Activated T-cell treated with anti-CD3 and anti-CD28 coated beads, Interleukin-2, amount 50 U/mL, for 4 hours (primary cell): ENCODE measurements around the gene RTKN2. TPM values are rescaled to one million over a fixed set of nuclear protein-coding genes. Genes with fewer than 3 reads are reported as not detected.
"Not testable (repeated sequence)": the region's sequence is repeated elsewhere in the genome, so short reads cannot be mapped to it uniquely, and the experiment has no call there.

Source experiments
- ATAC-seq, 2 donors: fragments of 200-7000 bp; cut with Tn5 transposase; one replicate each; pipeline ENCODE4 v1.10.0; 2021
- DNase-seq: peaks from one replicate; pipeline ENCODE4 v3.0.0-alpha.2; 2020
- H3K27me3 Mint-ChIP-seq: one replicate; pipeline ENCODE4 v1.8.0; 2021; ENCODE audit warnings: low read depth, mixed read lengths
- H3K36me3 Mint-ChIP-seq: one replicate; pipeline ENCODE4 v1.8.0; 2022; ENCODE audit warnings: mixed read lengths; ENCODE audit not compliant: insufficient read depth
- H3K4me1 Mint-ChIP-seq: one replicate; pipeline ENCODE4 v1.8.0; 2021; ENCODE audit warnings: low read depth, mixed read lengths
- H3K4me3 Mint-ChIP-seq: one replicate; pipeline ENCODE4 v1.8.0; 2021; ENCODE audit warnings: mild to moderate bottlenecking, moderate library complexity, mixed read lengths
- H3K9me3 Mint-ChIP-seq: one replicate; pipeline ENCODE4 v1.8.0; 2021; ENCODE audit warnings: mixed read lengths
- total RNA-seq, 3 donors: library from RNA; stranded (reverse); gene quantifications; one replicate each; pipeline ENCODE4 v1.2.1, GENCODE V29; 2021

Gene RTKN2
- 1 to 10 TPM; 2.1 to 4.0 (median 3.2) TPM for total RNA-seq

GRCh38 chr10:62268399-62269114 is at the start of gene RTKN2:
RTKN2 (minus strand) TSS chr10:62268844; CDS start chr10:62268610, 234 bp downstream.
- peaks cover 13% of the 10 kb centered on the region for H3K27me3 Mint-ChIP-seq
- DNase-seq (peak; percentile 47), ATAC-seq (peak; percentile 91 to 93)
- no peaks in the 10 kb centered on the region for H3K9me3 Mint-ChIP-seq
- no peaks in the 10 kb centered on the region for H3K36me3 Mint-ChIP-seq
- peak within 1 kb of the TSS; percentile 79 for H3K4me3 Mint-ChIP-seq
- H3K4me1 Mint-ChIP-seq: peaks cover 25% of the 10 kb centered on the region

GRCh38 chr10:62317257-62317656 is 48.6 kb upstream of the RTKN2 start:
- DNase-seq (no peak), ATAC-seq (no peak)
- H3K4me3 Mint-ChIP-seq: no peak overlapping the region
- no peaks in the 10 kb centered on the region for H3K9me3 Mint-ChIP-seq
- H3K36me3 Mint-ChIP-seq: no peaks in the 10 kb centered on the region
- H3K27me3 Mint-ChIP-seq: peaks cover 8% of the 10 kb centered on the region
- no peaks in the 10 kb centered on the region for H3K4me1 Mint-ChIP-seq

- no peaks in the 10 kb centered on the region for H3K27me3 Mint-ChIP-seq
- no peaks in the 10 kb centered on the region for H3K36me3 Mint-ChIP-seq
- ATAC-seq: no peak
- no peak overlapping the region for H3K4me3 Mint-ChIP-seq
- peaks cover 24% of the 10 kb centered on the region for H3K4me1 Mint-ChIP-seq
- no peaks in the 10 kb centered on the region for H3K9me3 Mint-ChIP-seq
- DNase-seq: no peak
Observed at GRCh38 chr10:62309254-62309653, 40.6 kb upstream of the RTKN2 start.

GRCh38 chr10:62308101-62308500 is 39.5 kb upstream of the RTKN2 start:
- Mint-ChIP-seq H3K4me3 (no peak overlapping the region), H3K36me3 (no peaks in the 10 kb centered on the region), H3K27me3 (no peaks in the 10 kb centered on the region), H3K9me3 (no peaks in the 10 kb centered on the region), H3K4me1 (peaks cover 24% of the 10 kb centered on the region)
- no peak for DNase-seq
- no peak for ATAC-seq

GRCh38 chr10:62307635-62308034 is 39.0 kb upstream of the RTKN2 start:
- no peaks in the 10 kb centered on the region for H3K36me3 Mint-ChIP-seq
- no peaks in the 10 kb centered on the region for H3K9me3 Mint-ChIP-seq
- no peak for ATAC-seq
- no peaks in the 10 kb centered on the region for H3K27me3 Mint-ChIP-seq
- no peak overlapping the region for H3K4me3 Mint-ChIP-seq
- DNase-seq: no peak
- peaks cover 28% of the 10 kb centered on the region for H3K4me1 Mint-ChIP-seq

- H3K27me3 Mint-ChIP-seq: no peaks in the 10 kb centered on the region
- H3K36me3 Mint-ChIP-seq: no peaks in the 10 kb centered on the region
- H3K4me3 Mint-ChIP-seq: no peak overlapping the region
- DNase-seq: no peak
- H3K4me1 Mint-ChIP-seq: peaks cover 31% of the 10 kb centered on the region
- no peaks in the 10 kb centered on the region for H3K9me3 Mint-ChIP-seq
- ATAC-seq: peak in 1 of 2 donors; percentile 55
Observed at GRCh38 chr10:62306663-62307062, 38.0 kb upstream of the RTKN2 start.

- no peaks in the 10 kb centered on the region for H3K27me3 Mint-ChIP-seq
- H3K9me3 Mint-ChIP-seq: no peaks in the 10 kb centered on the region
- ATAC-seq: no peak
- DNase-seq: no peak
- H3K4me3 Mint-ChIP-seq: no peak overlapping the region
- peaks cover 31% of the 10 kb centered on the region for H3K4me1 Mint-ChIP-seq
- H3K36me3 Mint-ChIP-seq: no peaks in the 10 kb centered on the region
Observed at GRCh38 chr10:62305813-62306212, 37.2 kb upstream of the RTKN2 start.

- no peaks in the 10 kb centered on the region for H3K36me3 Mint-ChIP-seq
- peaks cover 3% of the 10 kb centered on the region for H3K9me3 Mint-ChIP-seq
- ATAC-seq (no peak), DNase-seq (no peak)
- H3K27me3 Mint-ChIP-seq: peaks cover 3% of the 10 kb centered on the region
- no peak overlapping the region for H3K4me3 Mint-ChIP-seq
- peaks cover 31% of the 10 kb centered on the region for H3K4me1 Mint-ChIP-seq
Observed at GRCh38 chr10:62303922-62304321, 35.3 kb upstream of the RTKN2 start.

- ATAC-seq: no peak
- H3K27me3 Mint-ChIP-seq: peaks cover 3% of the 10 kb centered on the region
Observed at GRCh38 chr10:62302760-62303159, 34.1 kb upstream of the RTKN2 start.

GRCh38 chr10:62297857-62298256 is 29.2 kb upstream of the RTKN2 start:
- H3K4me1 Mint-ChIP-seq: peaks cover 4% of the 10 kb centered on the region
- H3K9me3 Mint-ChIP-seq: peaks cover 3% of the 10 kb centered on the region

More at GRCh38 chr10:62302760-62303159, 34.1 kb upstream of the RTKN2 start:
- H3K36me3 Mint-ChIP-seq: no peaks in the 10 kb centered on the region
- peaks cover 31% of the 10 kb centered on the region for H3K4me1 Mint-ChIP-seq
- no peak for DNase-seq
- H3K4me3 Mint-ChIP-seq: no peak overlapping the region
- H3K9me3 Mint-ChIP-seq: peaks cover 3% of the 10 kb centered on the region

GRCh38 chr10:62284221-62284620 is 15.6 kb upstream of the RTKN2 start:
- Mint-ChIP-seq H3K9me3 (no peaks in the 10 kb centered on the region), H3K36me3 (no peaks in the 10 kb centered on the region), H3K4me1 (no peaks in the 10 kb centered on the region), H3K4me3 (no peak overlapping the region), H3K27me3 (peaks cover 2% of the 10 kb centered on the region)
- no peak for ATAC-seq
- no peak for DNase-seq

More at GRCh38 chr10:62297857-62298256, 29.2 kb upstream of the RTKN2 start:
- DNase-seq (no peak), ATAC-seq (no peak)
- Mint-ChIP-seq H3K27me3 (peaks cover 10% of the 10 kb centered on the region), H3K4me3 (no peak overlapping the region), H3K36me3 (no peaks in the 10 kb centered on the region)

- H3K9me3 Mint-ChIP-seq, H3K4me3 Mint-ChIP-seq: not testable (repeated sequence)
Observed at GRCh38 chr10:62281348-62281747, 12.7 kb upstream of the RTKN2 start.

GRCh38 chr10:62280392-62280791 is 11.7 kb upstream of the RTKN2 start:
- not testable (repeated sequence) for H3K9me3 Mint-ChIP-seq

More at GRCh38 chr10:62281348-62281747, 12.7 kb upstream of the RTKN2 start:
- not testable (repeated sequence) for DNase-seq, H3K27me3 Mint-ChIP-seq, H3K36me3 Mint-ChIP-seq, ATAC-seq, H3K4me1 Mint-ChIP-seq

GRCh38 chr10:62278441-62278910 is 9.8 kb upstream of the RTKN2 start:
- no peaks in the 10 kb centered on the region for H3K9me3 Mint-ChIP-seq
- ATAC-seq (no peak), DNase-seq (no peak)
- no peaks in the 10 kb centered on the region for H3K4me1 Mint-ChIP-seq
- no peak overlapping the region for H3K4me3 Mint-ChIP-seq
- H3K27me3 Mint-ChIP-seq: peaks cover 2% of the 10 kb centered on the region
- no peaks in the 10 kb centered on the region for H3K36me3 Mint-ChIP-seq

More at GRCh38 chr10:62280392-62280791, 11.7 kb upstream of the RTKN2 start:
- not testable (repeated sequence) for DNase-seq, H3K27me3 Mint-ChIP-seq, H3K4me3 Mint-ChIP-seq, H3K36me3 Mint-ChIP-seq, H3K4me1 Mint-ChIP-seq, ATAC-seq

- Mint-ChIP-seq H3K4me3 (no peak overlapping the region), H3K27me3 (peaks cover 2% of the 10 kb centered on the region), H3K9me3 (no peaks in the 10 kb centered on the region), H3K4me1 (no peaks in the 10 kb centered on the region), H3K36me3 (no peaks in the 10 kb centered on the region)
- ATAC-seq (no peak), DNase-seq (no peak)
Observed at GRCh38 chr10:62277971-62278370, 9.3 kb upstream of the RTKN2 start.
